Choroid plexus epithelial cell (primary cell): Measurements from ENCODE around the gene SUSD1.
A peak's percentile ranks its signal among the peaks of the same experiment; 100 is the strongest.
"Not testable (repeated sequence)": the region's sequence is repeated elsewhere in the genome, so short reads cannot be mapped to it uniquely, and the experiment has no call there.

Experiments
- DNase-seq: peaks from one replicate; pipeline ENCODE4 v3.0.0-alpha.2; 2010; ENCODE audit warnings: low read depth
- H3K4me3 ChIP-seq: 2 replicates; pipeline ENCODE4 v1.5.1; 2011; ENCODE audit warnings: low read depth, mild to moderate bottlenecking, control low read depth, low read length, moderate library complexity
- CTCF ChIP-seq: conservative IDR thresholded peaks from 2 replicates; pipeline ENCODE4 v1.5.1; 2011; ENCODE audit warnings: low read depth, mild to moderate bottlenecking, control low read depth, inconsistent platforms, low read length, moderate library complexity

SUSD1 gene

GRCh38 chr9:112200711-112201110 is 25.6 kb upstream of the SUSD1 start:
- H3K4me3 ChIP-seq = no peak overlapping the region
- DNase-seq = no peak
- TF ChIP-seq CTCF = no peak

GRCh38 chr9:112198646-112199045 is 23.5 kb upstream of the SUSD1 start:
- no peak for TF ChIP-seq CTCF
- H3K4me3 ChIP-seq = no peak overlapping the region
- no peak for DNase-seq

GRCh38 chr9:112194969-112195431 is 19.9 kb upstream of the SUSD1 start:
- no peak for TF ChIP-seq CTCF
- no peak overlapping the region for H3K4me3 ChIP-seq
- peak; percentile 70 for DNase-seq

GRCh38 chr9:112193572-112194288 is 18.6 kb upstream of the SUSD1 start:
- DNase-seq = no peak
- no peak for TF ChIP-seq CTCF
- H3K4me3 ChIP-seq = no peak overlapping the region

- DNase-seq, H3K4me3 ChIP-seq: not testable (repeated sequence)
Observed at GRCh38 chr9:112190320-112190719, 15.2 kb upstream of the SUSD1 start.

- TF ChIP-seq CTCF = no peak
- DNase-seq = no peak
- no peak overlapping the region for H3K4me3 ChIP-seq
Observed at GRCh38 chr9:112188884-112189283, 13.8 kb upstream of the SUSD1 start.

GRCh38 chr9:112187404-112187803 is 12.3 kb upstream of the SUSD1 start:
- H3K4me3 ChIP-seq = no peak overlapping the region
- TF ChIP-seq CTCF = no peak
- no peak for DNase-seq
